Fibroblast of villous mesenchyme (primary cell): ENCODE data around the gene ANKRD27. TPM values are rescaled to one million over a fixed set of nuclear protein-coding genes. Genes with fewer than 3 reads are reported as not detected.

ENCODE experiments used
- DNase-seq: peaks from one replicate; pipeline ENCODE4 v3.0.0-alpha.2; 2010; ENCODE audit warnings: low read depth
- H3K4me3 ChIP-seq: 2 replicates; pipeline ENCODE4 v1.5.1; 2011; ENCODE audit warnings: low read depth, mild to moderate bottlenecking, low read length
- CTCF ChIP-seq: IDR thresholded peaks from 2 replicates; pipeline ENCODE4 v1.5.1; 2012; ENCODE audit warnings: low read depth, mild to moderate bottlenecking, low read length; ENCODE audit not compliant: insufficient read depth
- total RNA-seq: library from RNA; depleted of rRNA; stranded (reverse); fragments of >200 nt; gene quantifications from 2 replicates; pipeline ENCODE4 v1.2.3, GENCODE V29; 2012

Gene ANKRD27
- total RNA-seq, 1 donor: 37.1 TPM

DNA sequence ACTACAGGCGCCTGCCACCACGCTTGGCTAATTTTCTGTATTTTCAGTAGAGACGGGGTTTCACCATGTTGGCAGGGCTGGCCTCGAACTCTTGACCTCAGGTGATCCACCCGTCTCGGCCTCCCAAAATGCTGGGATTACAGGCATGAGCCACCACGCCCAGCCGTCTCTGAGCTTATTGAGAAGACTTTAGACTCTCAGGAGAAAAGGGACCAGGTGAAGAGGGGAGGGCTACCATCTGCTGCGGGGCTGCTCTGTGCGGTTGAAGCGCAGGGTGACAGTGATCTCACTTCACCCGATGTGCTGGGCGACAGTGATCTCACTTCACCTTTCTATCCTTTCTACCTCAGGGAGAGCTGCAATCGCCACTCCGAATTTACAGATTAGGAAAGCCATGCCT is 68.7 kb downstream of the ANKRD27 start:
- no peak for DNase-seq
- no peak overlapping the region for H3K4me3 ChIP-seq
- no peak for TF ChIP-seq CTCF

DNA sequence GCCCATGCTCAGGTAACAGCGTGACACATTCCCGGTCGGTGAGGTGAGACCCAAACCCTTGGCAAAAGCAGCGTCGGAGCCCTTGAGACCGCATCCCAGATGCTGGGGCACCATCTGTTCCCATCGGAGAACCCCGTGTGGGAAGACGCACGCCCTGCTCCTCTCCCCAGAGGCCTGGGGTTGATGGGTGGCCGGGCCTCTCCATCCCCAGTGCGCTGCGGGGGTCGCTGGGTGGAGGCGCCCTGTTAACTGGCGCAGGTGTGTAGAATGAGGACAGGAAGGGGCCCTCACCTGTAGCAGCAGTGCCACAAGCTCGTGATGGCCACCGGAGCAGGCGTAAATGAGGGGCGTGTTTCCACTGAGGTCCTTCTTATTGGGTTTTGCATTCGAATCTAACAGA is 69.4 kb downstream of the ANKRD27 start:
- no peak overlapping the region for H3K4me3 ChIP-seq
- no peak for TF ChIP-seq CTCF
- DNase-seq: no peak

DNA sequence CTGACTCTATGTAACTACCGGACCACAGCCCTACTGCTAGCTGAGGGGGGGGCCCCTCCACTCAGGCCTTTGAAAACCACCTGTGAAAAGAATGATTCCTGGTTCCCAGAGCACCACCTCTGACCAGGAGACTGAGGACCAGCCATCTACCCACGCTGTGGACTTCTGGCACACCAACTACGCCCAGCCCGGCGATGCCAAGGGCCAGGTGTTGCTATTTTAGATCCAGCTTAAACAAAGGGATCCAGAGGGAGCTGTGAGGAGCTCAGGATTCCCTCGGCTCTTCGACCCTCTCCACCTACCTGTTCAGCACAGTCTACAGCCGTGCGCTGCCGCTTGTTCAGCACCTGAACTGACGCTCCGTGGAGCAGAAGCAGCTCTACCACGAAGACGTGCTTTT is 71.0 kb downstream of the ANKRD27 start:
- no peak overlapping the region for H3K4me3 ChIP-seq
- no peak for DNase-seq
- no peak for TF ChIP-seq CTCF

DNA sequence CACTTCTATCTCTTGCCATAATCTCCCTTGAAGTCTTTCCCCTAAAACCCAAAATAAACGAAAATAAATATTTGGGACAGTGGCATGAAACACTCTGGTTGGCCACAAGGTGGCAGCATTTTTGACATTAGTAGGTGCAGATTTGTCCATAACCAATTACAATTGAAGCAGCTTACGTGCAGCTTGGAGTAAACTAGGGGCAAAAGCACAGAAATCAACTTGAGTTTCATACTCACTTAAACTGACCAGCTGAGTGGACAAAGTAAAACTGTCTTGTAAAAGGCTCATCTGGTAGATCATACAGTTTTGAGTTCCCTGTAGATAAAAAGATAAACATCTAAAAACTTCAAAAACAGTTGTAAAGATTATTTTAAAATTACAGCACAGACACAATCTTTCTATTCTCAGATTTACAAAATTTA is 75.2 kb downstream of the ANKRD27 start:
- no peak overlapping the region for H3K4me3 ChIP-seq
- DNase-seq: peak; percentile 74
- TF ChIP-seq CTCF: peak; percentile 79

GRCh38 chr19:32599258-32599657 is 75.7 kb downstream of the ANKRD27 start:
- no peak for TF ChIP-seq CTCF
- no peak overlapping the region for H3K4me3 ChIP-seq
- DNase-seq: no peak

- no peak overlapping the region for H3K4me3 ChIP-seq
- no peak for DNase-seq
- no peak for TF ChIP-seq CTCF
Measured at GRCh38 chr19:32598022-32598421, 77.0 kb downstream of the ANKRD27 start.

DNA sequence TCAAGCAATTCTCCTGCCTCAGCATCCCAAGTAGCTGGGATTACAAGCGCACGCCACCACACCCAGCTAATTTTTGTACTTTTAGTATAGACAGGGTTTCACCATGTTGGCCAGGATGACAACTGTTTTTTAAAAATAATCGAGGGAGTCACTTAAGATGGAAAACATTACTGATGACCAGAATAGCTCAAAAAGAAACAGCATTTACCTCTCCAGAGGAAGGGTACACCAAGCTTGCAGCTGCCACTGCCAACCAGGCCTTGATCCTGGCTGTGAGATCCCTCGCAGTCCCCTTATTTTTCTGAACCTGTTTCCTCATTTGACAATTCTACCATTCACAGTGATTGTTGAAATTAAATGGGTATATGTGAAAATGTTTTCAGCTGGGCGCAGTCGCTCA is 79.5 kb downstream of the ANKRD27 start:
- no peak for DNase-seq
- H3K4me3 ChIP-seq: no peak overlapping the region
- no peak for TF ChIP-seq CTCF
